ENCODE data around the gene CDH12.
"Not testable (repeated sequence)": the region's sequence is repeated elsewhere in the genome, so short reads cannot be mapped to it uniquely, and the experiment has no call there.

The CDH12 gene

DNA sequence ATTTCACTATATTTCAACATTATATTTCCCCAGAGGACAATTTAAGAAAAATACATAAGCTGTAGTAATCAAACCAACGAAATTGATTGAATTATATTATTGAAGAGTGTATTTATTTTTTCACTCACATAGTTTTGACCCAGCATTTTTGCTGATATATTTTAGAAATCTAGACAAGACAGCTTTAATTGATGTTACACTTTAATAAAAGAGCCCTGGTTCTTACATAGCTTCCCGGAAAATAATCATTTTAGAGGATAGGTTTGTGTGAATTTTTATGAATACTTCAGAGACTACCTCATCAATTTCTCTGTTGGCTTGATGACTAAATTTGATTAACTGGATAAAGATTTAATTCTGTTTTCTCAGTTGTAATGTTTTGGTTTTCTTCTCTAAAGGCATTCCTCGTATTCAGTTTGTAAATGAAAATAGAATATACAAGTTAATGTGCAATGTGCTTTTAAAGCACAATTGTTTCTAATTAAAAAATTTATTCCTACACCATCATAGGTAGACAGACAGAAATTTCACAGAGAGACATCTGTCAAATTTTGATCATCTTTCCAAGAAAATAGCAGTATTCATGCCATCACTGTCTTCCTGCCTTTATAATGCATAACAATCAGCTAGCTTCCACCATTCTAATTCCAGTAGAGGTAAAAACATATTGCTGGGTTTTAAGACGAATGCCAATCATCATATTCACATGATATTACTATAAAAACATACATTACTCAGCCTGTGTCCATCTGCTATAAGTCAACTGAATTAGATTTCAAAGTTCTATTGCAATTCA, 441.4 kb downstream of the CDH12 start:
- DNase-seq, result no peak

DNA sequence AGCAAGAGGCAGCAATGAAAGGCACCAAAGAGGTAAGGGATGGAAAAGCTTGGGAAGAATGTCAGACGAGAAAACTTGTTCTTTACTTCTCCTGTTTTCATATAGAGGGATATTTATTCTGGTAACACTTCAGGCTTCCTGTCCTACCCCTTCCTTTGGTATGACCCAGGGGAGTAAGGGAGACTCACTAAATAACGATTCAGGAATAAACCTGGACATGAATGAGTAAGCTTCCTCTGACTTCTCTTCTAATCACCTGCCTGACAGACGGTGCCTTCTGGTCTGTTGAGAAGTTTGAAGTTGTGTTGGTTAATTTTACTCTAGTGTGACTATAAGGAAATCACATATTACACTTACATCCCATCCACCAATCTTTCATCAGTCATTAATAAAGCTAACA, 461.2 kb downstream of the CDH12 start:
- DNase-seq, result no peak

GRCh38 chr5:22390888-22391287, 462.3 kb downstream of the CDH12 start:
- no peak for DNase-seq

GRCh38 chr5:22372826-22373660, 480.1 kb downstream of the CDH12 start:
- DNase-seq, result no peak

GRCh38 chr5:22372376-22372775, 480.8 kb downstream of the CDH12 start:
- DNase-seq, result no peak

- no peak for DNase-seq
Measured at GRCh38 chr5:22354956-22355355, 498.2 kb downstream of the CDH12 start.

- no peak for DNase-seq
Measured at GRCh38 chr5:22352493-22352892, 500.7 kb downstream of the CDH12 start.

DNA sequence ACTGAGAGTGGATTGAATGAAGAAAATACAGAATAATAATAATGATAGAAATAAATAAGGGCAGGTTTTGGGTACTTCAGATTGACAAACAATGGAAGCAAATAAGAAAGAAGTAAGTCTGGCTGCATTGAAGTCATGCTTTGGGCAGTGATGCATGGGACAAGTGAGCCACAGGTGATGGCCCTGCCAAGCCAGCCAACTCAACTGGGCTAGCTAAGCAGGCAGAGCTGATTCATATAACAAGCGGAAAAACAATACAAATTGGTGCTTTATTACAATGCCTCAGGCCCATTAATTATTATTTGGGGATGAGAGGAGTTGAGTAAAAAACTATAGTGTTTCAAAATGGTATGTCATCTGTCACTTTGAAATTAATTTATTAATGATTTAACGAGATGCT, 502.0 kb downstream of the CDH12 start:
- no peak for DNase-seq

- DNase-seq, result no peak
Measured at GRCh38 chr5:22348027-22348426, 505.1 kb downstream of the CDH12 start.

GRCh38 chr5:22344000-22344399, 509.1 kb downstream of the CDH12 start:
- DNase-seq, result no peak

- DNase-seq, result no peak
Measured at GRCh38 chr5:22341406-22341805, 511.7 kb downstream of the CDH12 start.

GRCh38 chr5:22332949-22333348, 520.2 kb downstream of the CDH12 start:
- DNase-seq, result not testable (repeated sequence)

DNA sequence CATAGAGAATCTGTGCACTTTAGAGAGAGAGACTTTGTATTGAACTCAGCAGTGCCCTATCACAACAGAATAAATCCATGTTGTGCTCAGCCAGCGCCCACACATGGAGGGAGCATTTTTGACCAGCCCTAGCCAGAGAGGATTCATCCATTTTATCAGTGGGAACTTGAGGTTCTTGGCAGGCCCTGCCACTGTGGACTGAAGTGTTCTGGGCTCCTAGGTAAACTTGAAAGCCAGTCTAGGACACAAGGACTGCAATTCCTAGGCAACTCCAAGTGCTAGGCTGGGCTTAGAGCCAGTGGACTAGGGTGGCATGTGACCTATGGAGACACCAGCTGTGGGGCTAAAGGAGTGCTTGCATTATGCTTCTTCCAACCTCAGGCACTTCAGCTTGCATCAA, 523.5 kb downstream of the CDH12 start:
- DNase-seq, result no peak

DNA sequence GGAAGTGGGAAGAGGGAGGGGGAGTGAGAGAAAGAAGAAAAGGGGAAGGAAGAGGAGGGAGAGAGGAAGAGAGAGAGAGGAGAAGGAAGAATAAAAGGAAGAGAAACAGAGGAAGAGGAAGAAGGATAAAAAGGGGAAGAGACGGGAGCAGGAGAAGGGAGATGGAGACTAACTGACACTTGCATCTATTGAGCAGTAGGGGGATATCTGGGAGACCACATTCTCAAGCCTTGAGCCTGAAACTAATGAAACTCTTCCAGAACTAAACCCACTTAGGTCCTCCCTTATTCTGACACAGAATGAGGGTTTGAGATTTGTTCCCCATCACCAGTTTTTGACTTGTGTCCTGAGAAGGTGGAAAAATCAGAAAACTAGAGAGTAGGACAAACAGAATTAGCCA, 533.3 kb downstream of the CDH12 start:
- no peak for DNase-seq

DNA sequence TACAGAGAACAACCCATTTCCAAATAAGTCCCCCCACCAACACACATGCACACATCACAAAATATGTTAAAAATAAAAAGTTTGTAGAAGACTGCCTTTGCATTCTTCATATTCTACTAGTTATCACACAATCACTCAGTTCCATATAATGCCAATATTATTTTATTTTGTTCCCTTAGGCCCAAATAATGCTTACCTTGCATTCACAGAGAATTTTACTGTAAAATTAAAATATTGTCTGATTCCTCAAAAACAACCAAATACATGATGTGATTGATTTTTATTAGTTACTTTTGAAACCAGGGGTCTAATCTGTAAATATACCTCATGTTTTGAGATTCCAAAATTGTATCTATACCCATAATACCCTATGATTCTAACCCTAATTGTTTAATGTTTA, 536.9 kb downstream of the CDH12 start:
- no peak for DNase-seq

GRCh38 chr5:22315052-22315451, 538.1 kb downstream of the CDH12 start:
- not testable (repeated sequence) for DNase-seq

DNA sequence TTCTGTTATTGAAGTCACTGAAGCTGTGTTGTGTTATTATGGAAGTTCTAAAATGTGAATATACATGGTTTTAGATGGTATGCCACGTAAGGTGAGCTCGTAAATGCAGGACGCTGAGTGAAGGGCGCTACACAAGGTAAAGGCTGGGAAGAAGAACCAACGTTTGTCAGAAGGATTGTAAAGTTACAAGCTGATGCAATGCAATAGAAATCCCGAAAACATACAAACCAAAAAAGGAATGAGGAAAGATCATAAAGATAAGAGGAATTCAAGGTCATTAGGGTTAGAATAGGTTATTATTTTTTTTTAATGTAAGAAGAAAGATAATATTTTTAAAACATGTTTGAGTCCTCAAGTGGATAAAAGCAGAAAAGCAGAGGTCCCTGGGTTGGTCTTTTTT, 538.6 kb downstream of the CDH12 start:
- DNase-seq, result no peak

DNA sequence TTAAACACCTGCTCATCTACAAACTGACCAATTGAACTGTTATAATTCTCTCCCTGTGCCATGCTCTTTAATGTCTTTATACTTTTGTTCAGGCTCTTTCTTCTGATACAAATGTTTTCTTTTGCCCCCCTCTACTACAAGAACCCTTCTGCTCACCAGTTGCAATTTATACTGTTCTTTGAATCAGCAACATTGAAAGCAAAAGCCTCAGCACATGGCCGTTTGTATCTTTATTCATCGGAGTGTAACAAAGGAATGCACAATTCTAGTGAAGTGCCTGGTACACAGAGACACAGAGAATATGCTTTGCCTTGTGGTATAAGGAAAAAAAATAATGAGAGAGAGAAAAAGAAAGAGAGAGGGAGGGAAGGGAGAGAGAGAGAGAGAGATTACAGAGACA, 547.1 kb downstream of the CDH12 start:
- DNase-seq, result no peak

- no peak for DNase-seq
Measured at GRCh38 chr5:22295832-22296231, 557.3 kb downstream of the CDH12 start.

DNA sequence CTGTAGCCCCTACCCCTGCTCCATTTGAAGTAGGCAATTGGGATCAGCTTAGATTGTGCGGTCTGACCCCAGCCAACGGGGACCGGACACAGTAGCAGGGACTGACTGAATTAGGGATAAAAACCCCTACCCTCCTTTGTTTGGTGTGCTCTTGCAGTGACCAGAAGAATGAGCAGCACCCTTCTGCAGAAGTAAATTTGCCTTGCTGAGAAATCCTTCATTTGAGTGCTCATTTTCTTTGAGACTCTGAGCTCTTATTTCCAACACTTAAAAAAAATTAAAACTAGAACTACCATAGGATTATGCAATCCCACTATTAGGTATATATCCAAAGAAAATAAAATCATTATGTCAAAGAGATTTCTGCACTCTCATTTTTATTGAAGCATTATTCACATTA, 560.0 kb downstream of the CDH12 start:
- no peak for DNase-seq

GRCh38 chr5:22278164-22278563, 575.0 kb downstream of the CDH12 start:
- DNase-seq, result no peak

DNA sequence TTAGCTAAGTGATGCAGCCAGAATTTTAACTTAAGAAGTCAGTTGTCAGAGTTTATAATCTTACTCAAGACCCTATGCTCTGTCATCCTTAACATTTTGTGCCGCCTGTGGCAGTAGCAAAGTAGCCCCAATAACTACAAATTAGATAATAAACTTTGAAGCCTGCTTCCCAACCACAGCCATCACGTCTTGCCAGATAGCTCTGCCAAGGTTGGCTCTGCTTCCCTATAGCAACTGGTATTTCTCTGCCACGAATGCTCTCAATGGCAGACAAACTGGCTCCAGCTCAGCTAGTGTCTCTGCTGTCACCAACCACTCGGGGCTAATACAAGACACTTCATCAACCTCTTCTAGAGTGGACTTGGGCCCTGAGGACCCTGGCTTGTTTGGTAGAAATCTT, 576.1 kb downstream of the CDH12 start:
- DNase-seq, result no peak

DNA sequence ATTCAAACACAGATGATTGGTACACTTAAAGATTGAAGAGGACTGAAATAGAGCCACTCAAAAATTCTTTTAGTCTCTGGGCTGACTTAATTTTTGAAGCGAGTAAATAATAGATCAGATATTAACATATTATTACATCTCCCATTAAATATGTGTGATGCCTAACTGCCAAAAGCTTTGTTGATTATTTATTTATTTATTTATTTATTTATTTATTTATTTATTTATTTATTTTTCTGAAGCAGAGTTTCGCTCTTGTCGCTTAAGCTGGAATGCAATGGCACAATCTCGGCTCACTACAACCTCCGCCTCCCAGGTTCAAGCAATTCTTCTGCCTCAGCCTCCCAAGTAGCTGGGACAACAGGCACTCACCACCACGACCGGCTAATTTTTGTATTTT, 587.3 kb downstream of the CDH12 start:
- not testable (repeated sequence) for DNase-seq

DNA sequence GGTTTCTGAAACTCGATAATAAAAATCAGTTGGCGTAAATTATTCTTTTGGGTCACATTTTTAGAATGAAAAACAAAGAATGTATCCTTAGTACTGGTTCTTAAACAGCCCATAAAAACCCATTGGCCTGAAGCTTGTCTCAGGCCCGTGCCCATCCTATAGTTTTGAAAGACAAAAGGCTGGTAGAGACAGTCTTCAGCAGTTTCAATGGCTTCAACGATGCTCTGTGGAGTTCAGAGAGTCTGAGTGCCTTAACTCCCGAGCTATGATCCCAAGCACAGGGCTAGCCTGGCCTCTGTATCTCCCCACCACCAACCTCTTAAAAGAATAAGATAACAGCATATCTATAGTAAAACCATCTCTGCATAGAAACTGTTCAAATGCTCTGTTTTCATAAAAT, 595.0 kb downstream of the CDH12 start:
- no peak for DNase-seq
